HUES6 (cell line): ENCODE results near the gene AIMP2.
"Not testable (repeated sequence)": the region's sequence is repeated elsewhere in the genome, so short reads cannot be mapped to it uniquely, and the experiment has no call there.

Source experiments
- H3K27ac ChIP-seq: 2 replicates; pipeline ENCODE4 v1.7.0; 2013; ENCODE audit warnings: low read depth, mild to moderate bottlenecking, low read length, inconsistent platforms
- H3K27me3 ChIP-seq: 2 replicates; pipeline ENCODE4 v1.6.1; 2013; ENCODE audit warnings: low read length; ENCODE audit not compliant: control insufficient read depth, insufficient read depth
- H3K36me3 ChIP-seq: 2 replicates; pipeline ENCODE4 v1.6.1; 2013; ENCODE audit warnings: low read length; ENCODE audit not compliant: control insufficient read depth, insufficient read depth
- H3K4me1 ChIP-seq: 2 replicates; pipeline ENCODE4 v1.6.1; 2013; ENCODE audit warnings: low read length; ENCODE audit not compliant: control insufficient read depth, insufficient read depth
- H3K4me3 ChIP-seq: 2 replicates; pipeline ENCODE4 v1.5.1; 2013; ENCODE audit warnings: low read depth, low read length
- H3K9ac ChIP-seq: one replicate; pipeline ENCODE4 v1.6.1; 2013; ENCODE audit warnings: mild to moderate bottlenecking, low read length
- H3K9me3 ChIP-seq: 2 replicates; pipeline ENCODE4 v1.6.1; 2013; ENCODE audit warnings: low read depth, low read length; ENCODE audit not compliant: control insufficient read depth, insufficient read depth

Gene AIMP2

DNA sequence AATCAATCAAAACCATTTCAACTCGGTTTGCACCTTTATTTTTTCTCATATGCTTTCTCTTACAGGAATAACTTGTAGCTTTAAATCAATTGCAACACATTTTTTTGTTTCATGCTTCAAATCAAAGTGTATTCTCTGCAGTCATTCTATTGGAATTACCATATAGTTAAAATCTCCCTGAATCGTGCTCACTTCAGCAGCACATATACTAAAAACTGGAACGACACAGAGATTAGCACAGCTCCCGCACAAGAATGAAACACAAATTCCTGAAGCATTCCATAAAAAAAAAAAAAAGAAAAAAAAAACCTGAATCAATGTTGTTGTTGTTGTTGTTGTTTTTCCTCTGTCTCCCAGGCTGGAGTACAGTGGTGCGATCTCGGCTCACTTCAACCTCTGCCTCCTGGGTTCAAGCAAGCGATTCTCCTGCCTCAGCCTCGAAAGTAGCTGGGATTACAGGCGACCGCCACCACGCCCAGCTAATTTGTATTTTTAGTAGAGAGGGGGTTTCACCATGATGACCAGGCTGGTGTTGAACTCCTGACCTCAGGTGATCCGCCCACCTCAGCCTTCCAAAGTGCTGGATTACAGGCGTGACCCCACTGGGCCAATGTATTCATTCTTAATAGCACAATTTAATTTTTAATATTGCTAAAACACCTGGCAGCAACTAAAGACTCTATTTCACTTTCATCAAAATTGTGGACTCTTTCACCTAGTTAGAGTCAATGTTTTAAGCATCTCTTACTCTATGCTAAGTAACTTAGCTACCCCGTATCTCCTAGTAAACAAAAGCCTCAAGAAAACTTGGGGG, 48.5 kb downstream of the AIMP2 start:
- peak overlapping the region; percentile 89 for H3K4me3 ChIP-seq
- no peaks in the 10 kb centered on the region for H3K27me3 ChIP-seq
- peaks cover 20% of the 10 kb centered on the region for H3K36me3 ChIP-seq
- H3K9ac ChIP-seq = peak overlapping the region; percentile 11
- no peak overlapping the region for H3K27ac ChIP-seq
- H3K9me3 ChIP-seq = no peaks in the 10 kb centered on the region
- H3K4me1 ChIP-seq = peaks cover 4% of the 10 kb centered on the region; the same call in 1 of the 2 replicates

DNA sequence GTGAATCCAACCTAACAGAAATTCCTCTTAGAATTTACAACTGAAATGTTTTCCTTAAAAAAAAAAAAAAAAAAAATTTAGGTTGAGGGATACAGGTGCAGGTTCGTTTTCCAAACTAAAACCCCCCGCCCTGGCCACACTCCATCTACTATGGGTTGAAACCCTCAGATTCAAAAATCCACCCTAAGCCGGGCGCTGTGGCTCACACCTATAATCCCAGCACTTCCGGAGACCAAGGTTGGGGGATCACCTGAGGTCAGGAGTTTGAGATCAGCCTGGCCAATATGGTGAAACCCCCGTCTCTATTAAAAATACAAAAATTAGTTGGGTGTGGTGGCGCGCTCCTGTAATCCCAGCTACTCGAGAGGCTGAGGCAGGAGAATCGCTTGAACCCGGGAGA, 50.9 kb downstream of the AIMP2 start:
- H3K4me1 ChIP-seq, H3K36me3 ChIP-seq, H3K27me3 ChIP-seq, H3K27ac ChIP-seq, H3K4me3 ChIP-seq, H3K9me3 ChIP-seq, H3K9ac ChIP-seq: not testable (repeated sequence)

- Histone ChIP-seq H3K9me3 (no peaks in the 10 kb centered on the region), H3K4me1 (no peaks in the 10 kb centered on the region), H3K27me3 (no peaks in the 10 kb centered on the region), H3K36me3 (no peaks in the 10 kb centered on the region), H3K9ac (no peak overlapping the region), H3K27ac (no peak overlapping the region), H3K4me3 (no peak overlapping the region)
Measured at GRCh38 chr7:6071406-6071805, 62.3 kb downstream of the AIMP2 start.
